AG10803 (cell line): ENCODE data around the gene RCBTB2.

Experiments
- DNase-seq: peaks from one replicate; pipeline ENCODE4 v3.0.0; 2010; ENCODE audit warnings: low read depth
- H3K4me3 ChIP-seq: 2 replicates; pipeline ENCODE4 v1.5.1; 2011; ENCODE audit warnings: mild to moderate bottlenecking, low read length, control low read depth
- TF ChIP-seq, protein P1 (sequence below): conservative IDR thresholded peaks from 2 replicates; pipeline ENCODE4 v1.5.1; 2011; ENCODE audit warnings: mild to moderate bottlenecking, low read length, control low read depth, inconsistent platforms

Gene RCBTB2

DNA sequence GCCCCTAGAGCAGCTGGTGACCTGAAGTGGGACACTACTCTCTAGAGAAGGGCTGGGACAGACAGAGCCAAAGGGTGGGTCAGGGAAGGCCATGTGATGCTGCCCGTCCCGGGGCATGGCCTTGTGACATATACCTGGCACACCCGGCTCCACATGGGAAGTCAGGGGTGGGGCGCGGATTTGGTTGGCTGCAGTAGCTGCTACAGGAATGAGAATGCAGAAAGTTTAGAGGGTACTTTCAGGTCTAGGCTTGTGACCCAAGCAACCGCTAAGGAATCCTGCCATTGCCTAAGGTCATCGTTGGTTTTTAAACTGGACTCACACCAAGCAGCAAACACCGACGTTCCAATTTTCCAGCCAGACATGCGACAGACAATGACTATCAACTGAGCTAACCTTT, 25.9 kb downstream of the RCBTB2 start:
- no peak for DNase-seq
- no peak overlapping the region for H3K4me3 ChIP-seq
- TF ChIP-seq, protein P1, sequence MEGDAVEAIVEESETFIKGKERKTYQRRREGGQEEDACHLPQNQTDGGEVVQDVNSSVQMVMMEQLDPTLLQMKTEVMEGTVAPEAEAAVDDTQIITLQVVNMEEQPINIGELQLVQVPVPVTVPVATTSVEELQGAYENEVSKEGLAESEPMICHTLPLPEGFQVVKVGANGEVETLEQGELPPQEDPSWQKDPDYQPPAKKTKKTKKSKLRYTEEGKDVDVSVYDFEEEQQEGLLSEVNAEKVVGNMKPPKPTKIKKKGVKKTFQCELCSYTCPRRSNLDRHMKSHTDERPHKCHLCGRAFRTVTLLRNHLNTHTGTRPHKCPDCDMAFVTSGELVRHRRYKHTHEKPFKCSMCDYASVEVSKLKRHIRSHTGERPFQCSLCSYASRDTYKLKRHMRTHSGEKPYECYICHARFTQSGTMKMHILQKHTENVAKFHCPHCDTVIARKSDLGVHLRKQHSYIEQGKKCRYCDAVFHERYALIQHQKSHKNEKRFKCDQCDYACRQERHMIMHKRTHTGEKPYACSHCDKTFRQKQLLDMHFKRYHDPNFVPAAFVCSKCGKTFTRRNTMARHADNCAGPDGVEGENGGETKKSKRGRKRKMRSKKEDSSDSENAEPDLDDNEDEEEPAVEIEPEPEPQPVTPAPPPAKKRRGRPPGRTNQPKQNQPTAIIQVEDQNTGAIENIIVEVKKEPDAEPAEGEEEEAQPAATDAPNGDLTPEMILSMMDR: no peak

DNA sequence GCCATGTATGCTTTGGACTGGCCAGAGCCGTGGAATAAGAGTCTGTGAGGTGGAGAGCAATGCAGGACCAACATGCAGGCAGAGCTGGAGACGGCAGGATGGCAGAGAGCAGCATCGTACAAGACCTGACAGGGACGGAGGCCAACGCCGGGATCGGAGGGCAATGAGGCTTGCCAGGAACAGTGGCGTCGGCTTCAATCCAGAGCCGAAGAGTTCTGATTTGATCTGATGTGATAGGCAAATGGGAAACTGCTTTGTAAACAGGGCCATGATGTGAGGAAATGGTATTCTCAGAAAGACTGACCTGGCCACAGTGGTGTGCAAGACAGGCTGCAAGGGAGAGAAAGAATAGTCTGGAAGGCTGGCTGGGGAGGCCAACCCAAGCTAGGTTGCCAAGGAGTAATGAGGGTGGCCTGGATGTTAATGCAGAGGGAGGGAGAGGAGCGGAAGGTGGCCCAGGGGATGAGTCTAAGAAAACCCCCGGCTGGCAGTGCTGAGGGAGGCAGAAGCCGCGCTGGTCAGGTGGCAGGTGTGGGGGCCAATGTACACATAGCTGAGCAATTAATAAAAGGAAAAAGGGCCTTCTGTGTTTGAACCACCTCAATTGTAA, 26.7 kb downstream of the RCBTB2 start:
- TF ChIP-seq, protein P1: no peak
- DNase-seq: no peak
- H3K4me3 ChIP-seq: no peak overlapping the region

DNA sequence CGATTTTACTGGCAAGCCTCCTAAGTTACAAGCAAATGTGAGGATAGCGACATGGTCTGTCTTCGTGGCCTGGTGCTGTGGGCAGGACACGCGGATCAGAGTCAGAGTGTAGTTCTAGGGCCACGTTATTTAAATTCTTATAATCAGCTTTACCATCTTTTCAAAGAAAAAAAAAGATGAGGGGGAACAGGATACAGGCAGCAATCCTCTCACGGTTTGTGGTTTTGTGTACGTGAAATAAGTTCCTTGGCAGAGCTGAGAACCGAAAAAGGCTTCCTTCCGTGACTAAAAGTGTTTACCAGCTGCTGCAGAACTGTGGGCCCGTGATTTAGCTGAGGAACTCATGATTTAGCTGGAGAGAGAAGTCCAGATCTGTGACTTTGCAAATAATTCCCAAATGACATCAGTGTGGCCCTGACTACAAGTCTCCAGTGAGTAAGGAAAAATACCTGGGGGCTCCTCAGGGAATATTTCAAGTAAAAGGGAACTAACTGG, 27.2 kb downstream of the RCBTB2 start:
- no peak overlapping the region for H3K4me3 ChIP-seq
- peak; percentile 88 for DNase-seq
- TF ChIP-seq, protein P1: no peak

DNA sequence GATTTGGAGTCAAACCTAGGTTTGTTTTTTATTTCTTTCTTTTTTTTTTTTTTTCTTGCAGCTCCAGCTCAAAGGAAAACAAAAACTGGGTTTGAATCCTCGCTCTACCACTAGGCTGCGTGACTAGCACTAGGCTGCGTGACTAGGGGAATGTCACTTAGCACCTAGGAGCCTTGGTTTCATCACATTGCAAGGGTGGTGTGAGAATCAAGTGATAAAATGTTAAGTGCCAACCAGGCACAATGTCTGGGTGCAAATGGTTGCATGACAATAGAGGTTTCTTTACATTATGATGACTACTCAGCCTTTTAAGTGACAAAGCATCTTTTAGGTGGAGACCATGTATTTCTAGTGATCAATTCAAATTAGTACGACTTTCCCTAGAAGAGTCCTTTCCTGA, 27.9 kb downstream of the RCBTB2 start:
- no peak overlapping the region for H3K4me3 ChIP-seq
- no peak for DNase-seq
- TF ChIP-seq, protein P1: no peak

DNA sequence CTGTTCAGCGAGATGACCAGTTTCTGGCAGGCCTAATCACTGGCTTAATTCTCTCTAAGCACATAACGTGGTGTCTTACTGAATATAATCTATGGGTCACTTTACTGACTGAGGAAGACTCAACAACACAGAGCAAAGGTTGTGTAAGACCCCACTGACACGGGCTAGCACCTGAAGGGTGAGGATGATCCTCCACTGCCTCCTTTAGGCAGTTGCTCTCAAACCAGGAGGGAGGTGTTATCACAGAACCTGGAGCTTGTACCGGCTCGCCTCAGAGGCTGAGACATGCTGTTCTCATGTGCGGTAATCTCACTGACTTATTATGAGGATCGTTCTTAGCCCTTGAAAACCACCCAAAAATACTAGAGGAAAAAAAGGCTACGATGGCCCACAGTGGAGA, 28.3 kb downstream of the RCBTB2 start:
- DNase-seq: no peak
- TF ChIP-seq, protein P1: no peak
- no peak overlapping the region for H3K4me3 ChIP-seq

DNA sequence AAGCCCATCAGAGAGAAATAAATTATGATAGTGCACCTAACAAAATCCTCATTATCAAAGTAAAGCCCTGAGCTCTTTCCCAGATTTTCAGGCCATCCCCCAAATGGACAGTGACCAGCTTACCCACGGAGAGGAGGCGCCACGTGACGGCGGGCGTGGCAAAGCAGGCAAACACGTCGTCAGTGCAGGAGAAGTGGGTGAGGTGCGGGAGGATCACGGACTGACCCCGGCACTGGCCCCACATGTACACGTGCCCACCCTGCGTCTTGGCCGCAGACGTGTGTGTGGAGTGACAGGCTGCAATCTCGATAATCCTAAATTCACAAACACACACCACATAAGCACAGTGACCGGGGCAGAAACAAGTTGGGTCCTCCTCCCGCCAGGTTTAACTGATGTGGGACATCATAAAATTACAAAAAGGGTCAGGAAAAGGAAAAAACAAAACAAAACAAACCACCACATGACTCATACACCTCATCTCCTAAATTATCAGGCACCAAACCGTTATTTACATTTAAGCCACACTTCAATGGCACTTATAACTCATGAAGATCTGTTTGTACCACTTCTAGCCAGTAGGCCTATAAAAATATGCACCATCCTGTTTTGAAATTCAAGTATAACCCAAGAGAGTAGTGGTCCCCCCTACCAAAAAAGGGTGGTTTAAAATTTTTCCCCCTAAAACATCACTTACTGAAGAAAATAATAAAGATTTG, 30.1 kb downstream of the RCBTB2 start:
- DNase-seq: no peak
- no peak overlapping the region for H3K4me3 ChIP-seq
- TF ChIP-seq, protein P1: no peak

DNA sequence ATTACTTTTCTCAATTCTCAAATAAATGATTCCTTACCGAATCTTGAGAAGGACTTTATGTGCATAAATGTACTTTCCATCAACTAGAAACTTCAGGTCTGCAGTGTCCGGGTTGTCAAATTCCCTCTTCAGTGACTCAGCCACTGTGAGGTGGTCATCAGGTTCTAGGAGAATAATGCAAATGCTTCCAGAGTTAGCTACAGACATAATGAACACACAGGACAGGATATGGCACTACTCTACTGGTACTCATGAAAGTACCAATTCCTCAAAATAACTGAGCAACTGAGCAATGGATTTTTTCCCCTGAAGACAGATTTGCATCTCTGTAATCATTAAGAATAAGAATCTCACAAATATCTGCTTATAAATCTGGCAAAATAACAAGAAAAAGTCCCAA, 31.2 kb downstream of the RCBTB2 start:
- H3K4me3 ChIP-seq: no peak overlapping the region
- TF ChIP-seq, protein P1: no peak
- no peak for DNase-seq
